Glutamatergic neuron (in vitro differentiated cells): ENCODE results near the gene SLC12A1. TPM values are rescaled to one million over a fixed set of nuclear protein-coding genes. Genes with fewer than 3 reads are reported as not detected.

Experiments
- DNase-seq: peaks from one replicate; pipeline ENCODE4 v3.0.0; 2022
- H3K27ac Mint-ChIP-seq: one replicate; pipeline ENCODE4 v1.8.0; 2020; ENCODE audit warnings: mild to moderate bottlenecking, mixed read lengths, inconsistent platforms; ENCODE audit not compliant: unreplicated experiment
- H3K27me3 Mint-ChIP-seq: one replicate; pipeline ENCODE4 v1.8.0; 2020; ENCODE audit warnings: mild to moderate bottlenecking, moderate library complexity, mixed read lengths, inconsistent platforms; ENCODE audit not compliant: unreplicated experiment
- H3K36me3 Mint-ChIP-seq: one replicate; pipeline ENCODE4 v1.8.0; 2020; ENCODE audit warnings: mild to moderate bottlenecking, mixed read lengths, inconsistent platforms; ENCODE audit not compliant: unreplicated experiment
- H3K4me1 Mint-ChIP-seq: one replicate; pipeline ENCODE4 v1.8.0; 2020; ENCODE audit warnings: mild to moderate bottlenecking, low read depth, mixed read lengths, inconsistent platforms; ENCODE audit not compliant: unreplicated experiment
- H3K4me3 Mint-ChIP-seq: one replicate; pipeline ENCODE4 v1.8.0; 2020; ENCODE audit warnings: mild to moderate bottlenecking, mixed read lengths, inconsistent platforms; ENCODE audit not compliant: unreplicated experiment
- H3K9me3 Mint-ChIP-seq: one replicate; pipeline ENCODE4 v1.8.0; 2020; ENCODE audit warnings: mild to moderate bottlenecking, moderate library complexity, mixed read lengths, inconsistent platforms; ENCODE audit not compliant: unreplicated experiment
- CTCF ChIP-seq: fragments of 200-600 bp; sonication (generic); IDR thresholded peaks from one replicate; pipeline ENCODE4 v1.5.0; 2021; ENCODE audit not compliant: partially characterized antibody, unreplicated experiment
- total RNA-seq: library from RNA; stranded (reverse); fragmentation: NEBNext Ultra II Directional; extraction: Animal tissue kit (Norgen Biotek cat#: 25700); gene quantifications from one replicate; pipeline ENCODE4 v1.2.1, GENCODE V29; 2021; ENCODE audit not compliant: unreplicated experiment

SLC12A1 gene
- total RNA-seq, 1 donor from 2014 or later: not detected

DNA sequence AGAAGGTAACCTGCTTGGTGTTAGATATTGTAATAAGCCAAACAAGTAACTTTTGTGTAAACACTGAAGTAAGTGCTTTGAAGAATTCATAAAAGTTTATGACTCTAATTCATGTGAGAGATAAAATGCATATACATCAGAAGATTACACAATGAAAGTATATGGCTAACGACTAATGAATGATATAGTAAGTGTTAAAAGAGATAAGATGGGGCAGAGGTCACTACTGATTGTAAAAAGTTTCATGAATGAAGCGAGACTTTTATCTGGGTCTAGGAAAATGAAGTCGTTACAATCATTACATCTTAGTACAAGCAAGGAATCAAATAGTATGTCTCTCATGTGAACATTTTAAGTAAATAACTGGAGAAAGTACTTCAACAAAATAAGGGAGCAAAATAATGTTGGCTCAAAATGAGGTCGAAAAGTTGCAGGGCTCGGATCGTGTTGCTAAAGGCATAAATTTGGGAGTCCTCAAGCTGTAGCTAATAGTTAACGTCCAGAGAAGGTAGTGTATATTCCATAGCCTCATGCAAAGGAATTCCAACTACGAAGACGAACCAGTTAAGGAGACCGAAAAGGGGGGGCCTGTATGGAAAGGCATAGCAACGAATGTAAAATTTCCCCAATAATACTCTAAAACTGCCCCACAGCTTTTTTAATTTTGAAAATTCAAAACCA lies 124.1 kb downstream of the SLC12A1 start:
- H3K36me3 Mint-ChIP-seq: no peaks in the 10 kb centered on the region
- TF ChIP-seq CTCF: no peak
- no peak overlapping the region for H3K27ac Mint-ChIP-seq
- peaks cover 4% of the 10 kb centered on the region for H3K4me1 Mint-ChIP-seq
- no peak for DNase-seq
- peaks cover 1% of the 10 kb centered on the region for H3K9me3 Mint-ChIP-seq
- peak overlapping the region; percentile 97 for H3K4me3 Mint-ChIP-seq
- no peaks in the 10 kb centered on the region for H3K27me3 Mint-ChIP-seq

- Mint-ChIP-seq H3K4me1 (peaks cover 4% of the 10 kb centered on the region), H3K27ac (peak within 1 kb of the TSS; percentile 86), H3K4me3 (peak within 1 kb of the TSS; percentile 97)
Observed at GRCh38 chr15:48330855-48331795, 125.0 kb downstream of the SLC12A1 start, which contains the start of gene DUT. TSS of gene DUT (plus strand) at chr15:48331429. CDS start at chr15:48331516, 87 bp downstream.

DNA sequence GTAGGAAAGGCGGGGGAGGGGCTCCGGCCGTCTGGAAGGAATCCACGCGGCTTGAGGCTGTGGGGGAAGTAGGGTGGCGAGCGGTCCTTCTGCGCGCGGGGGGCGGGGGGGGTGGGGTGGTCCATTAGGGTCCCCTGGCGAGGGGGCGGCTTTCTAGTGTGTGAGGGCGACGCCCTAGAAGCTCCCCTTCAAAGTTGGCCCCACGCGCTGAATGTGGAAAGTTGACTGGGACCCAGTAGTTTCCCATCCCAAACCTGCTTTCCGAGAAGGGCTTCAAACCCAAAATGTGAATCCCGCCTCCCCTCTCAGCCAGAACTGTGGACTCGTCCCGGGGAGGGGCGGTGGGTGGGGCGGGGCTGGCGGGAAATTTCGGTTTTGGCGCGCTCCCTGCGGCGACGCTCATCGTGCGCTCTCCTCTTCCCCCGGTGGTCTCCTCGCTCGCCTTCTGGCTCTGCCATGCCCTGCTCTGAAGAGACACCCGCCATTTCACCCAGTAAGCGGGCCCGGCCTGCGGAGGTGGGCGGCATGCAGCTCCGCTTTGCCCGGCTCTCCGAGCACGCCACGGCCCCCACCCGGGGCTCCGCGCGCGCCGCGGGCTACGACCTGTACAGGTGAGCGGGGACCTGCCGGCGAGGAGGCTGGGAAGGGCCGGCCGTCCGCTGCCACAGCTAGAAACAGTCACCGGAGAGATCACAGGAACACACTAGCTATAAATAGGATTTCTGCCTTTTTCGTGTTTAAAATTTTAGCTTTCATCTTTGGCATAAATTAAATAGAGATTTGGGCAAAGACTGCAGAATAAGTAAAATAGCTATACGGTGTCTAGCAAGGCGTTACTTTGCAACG lies 125.9 kb downstream of the SLC12A1 start:
- no peaks in the 10 kb centered on the region for H3K27me3 Mint-ChIP-seq
- H3K36me3 Mint-ChIP-seq: no peaks in the 10 kb centered on the region
- H3K4me1 Mint-ChIP-seq: peaks cover 4% of the 10 kb centered on the region
- H3K9me3 Mint-ChIP-seq: peaks cover 1% of the 10 kb centered on the region
- peak; percentile 68 for DNase-seq
- H3K27ac Mint-ChIP-seq: peak overlapping the region; percentile 85
- TF ChIP-seq CTCF: no peak
- peak overlapping the region; percentile 76 for H3K4me3 Mint-ChIP-seq

More at GRCh38 chr15:48330855-48331795, 125.0 kb downstream of the SLC12A1 start, which contains the start of gene DUT:
- H3K9me3 Mint-ChIP-seq: peaks cover 1% of the 10 kb centered on the region
- H3K36me3 Mint-ChIP-seq: no peaks in the 10 kb centered on the region
- DNase-seq: peak; percentile 85
- no peaks in the 10 kb centered on the region for H3K27me3 Mint-ChIP-seq
- no peak for TF ChIP-seq CTCF

- no peaks in the 10 kb centered on the region for H3K27me3 Mint-ChIP-seq
- TF ChIP-seq CTCF: no peak
- H3K9me3 Mint-ChIP-seq: peaks cover 1% of the 10 kb centered on the region
- no peaks in the 10 kb centered on the region for H3K36me3 Mint-ChIP-seq
- no peak for DNase-seq
- H3K4me3 Mint-ChIP-seq: peak overlapping the region; percentile 76
- peaks cover 4% of the 10 kb centered on the region for H3K4me1 Mint-ChIP-seq
- no peak overlapping the region for H3K27ac Mint-ChIP-seq
Observed at GRCh38 chr15:48332642-48333034, 126.5 kb downstream of the SLC12A1 start.
